ENCODE data around the gene NXF1. TPM values are rescaled to one million over a fixed set of nuclear protein-coding genes. Genes with fewer than 3 reads are reported as not detected.

The NXF1 gene
- total and polyA plus RNA-seq, 2 donors (not counting 1 experiment from before 2014, with no cell fraction given), result 161 to 262 TPM

- Mint-ChIP-seq H3K4me1 (peaks cover 30% of the 10 kb centered on the region), H3K27me3 (no peaks in the 10 kb centered on the region), H3K27ac (no peak overlapping the region), H3K4me3 (no peak overlapping the region), H3K9me3 (ENCODE audit: insufficient read depth) (no peaks in the 10 kb centered on the region)
- Histone ChIP-seq H2AFZ (ENCODE audit: insufficient read depth, low read depth, low read length, poor library complexity, severe bottlenecking) (no peak overlapping the region), H3K9me3 (ENCODE audit: control extremely low read depth in 1 of 3, control insufficient read depth in 2 of 3, insufficient read depth in 1 of 3, low read length in 2 of 3) (no peaks in the 10 kb centered on the region), H3K27me3 (replicated peaks in 1 of 4; ENCODE audit: control extremely low read depth in 1 of 4, control insufficient read depth in 3 of 4, insufficient read depth in 4 of 4, low read length in 3 of 4) (no peaks in the 10 kb centered on the region), H4K20me1 (ENCODE audit: control insufficient read depth, insufficient read depth, low read length, poor library complexity, severe bottlenecking) (peaks cover 8% of the 10 kb centered on the region), H3K9ac (ENCODE audit: low read length) (no peak overlapping the region), H3K27ac (ENCODE audit: low read length in 2 of 2) (no peak overlapping the region), H3K4me1 (ENCODE audit: control insufficient read depth in 2 of 2, insufficient read depth in 2 of 2, low read length in 2 of 2) (peaks cover 16 to 30% of the 10 kb centered on the region in 2 donors), H3K36me3 (replicated peaks in 1 of 2; ENCODE audit: control extremely low read depth in 1 of 2, control insufficient read depth in 1 of 2, extremely low read depth in 1 of 2, insufficient read depth in 2 of 2, low read length in 1 of 2) (no peaks in the 10 kb centered on the region), H3K4me3 (ENCODE audit: control extremely low read depth in 1 of 5, extremely low read depth in 1 of 5, insufficient read depth in 1 of 5, low read depth in 2 of 5, low read length in 4 of 5) (no peak overlapping the region), H3K4me2 (replicated peaks; ENCODE audit: low read depth, low read length, poor library complexity, severe bottlenecking) (no peak overlapping the region), H3K79me2 (ENCODE audit: control insufficient read depth, insufficient read depth, low read length) (peaks cover 26% of the 10 kb centered on the region)
- 86% methylated on average over 4 of the region's 9 CpGs for WGBS (ENCODE audit: insufficient coverage)
- ATAC-seq (ENCODE audit: low read depth), result no peak
- TF ChIP-seq EZH2 (IDR thresholded peaks at IDR 0.05; ENCODE audit: borderline replicate concordance, insufficient read depth, low read depth, low read length, poor library complexity, severe bottlenecking) (no peak), CTCF (IDR thresholded peaks at IDR 0.05) (no peak)
- CTCF ChIA-PET, result interaction anchor here (1.4 to 1.6 kb wide), 2 partner anchors 10 to 11 kb away, joined by 3 to 4 read pairs; no protein-coding TSS in a partner anchor
- DNase-seq, result no peak
- POLR2A ChIA-PET, result no interaction called here
- intact Hi-C loops (cut with micrococcal nuclease), result no loop called here
Observed at GRCh38 chr11:62757846-62758788, 47.1 kb downstream of the NXF1 start.

Measured in B cell (primary cell).